GM12801 (cell line): Measurements from ENCODE around the gene LRPAP1.

Source experiments
- CTCF ChIP-seq: IDR thresholded peaks from one replicate; pipeline ENCODE4 v1.5.1; 2011; ENCODE audit warnings: control low read depth; ENCODE audit not compliant: insufficient read length; ENCODE audit errors: extremely low read depth

LRPAP1 gene

GRCh38 chr4:3517731-3518510, 14.3 kb downstream of the LRPAP1 start:
- TF ChIP-seq CTCF, result no peak

GRCh38 chr4:3516836-3517730, 15.1 kb downstream of the LRPAP1 start:
- TF ChIP-seq CTCF, result no peak

- no peak for TF ChIP-seq CTCF
Measured at GRCh38 chr4:3516061-3516835, 16.0 kb downstream of the LRPAP1 start.

GRCh38 chr4:3515646-3516045, 16.6 kb downstream of the LRPAP1 start:
- no peak for TF ChIP-seq CTCF

- TF ChIP-seq CTCF, result no peak
Measured at GRCh38 chr4:3514806-3515501, 17.3 kb downstream of the LRPAP1 start.

GRCh38 chr4:3514221-3514780, 17.9 kb downstream of the LRPAP1 start:
- TF ChIP-seq CTCF, result no peak
